Fibroblast of pulmonary artery (primary cell): ENCODE measurements around the gene CCDC117.
"Not testable (repeated sequence)": the region's sequence is repeated elsewhere in the genome, so short reads cannot be mapped to it uniquely, and the experiment has no call there.

Source experiments
- DNase-seq: peaks from one replicate; pipeline ENCODE4 v3.0.0-alpha.2; 2010; ENCODE audit warnings: low read depth
- H3K4me3 ChIP-seq: replicated peaks from 2 replicates; pipeline ENCODE4 v1.5.1; 2011; ENCODE audit warnings: low read depth, mild to moderate bottlenecking, control low read depth, low read length, moderate library complexity
- CTCF ChIP-seq: IDR thresholded peaks from 2 replicates; pipeline ENCODE4 v1.5.1; 2011; ENCODE audit warnings: mild to moderate bottlenecking, control low read depth, low read length, inconsistent platforms; ENCODE audit errors: missing control alignments

Gene CCDC117

GRCh38 chr22:28737701-28738100 lies 34.8 kb upstream of the CCDC117 start:
- no peak for DNase-seq
- no peak overlapping the region for H3K4me3 ChIP-seq
- no peak for TF ChIP-seq CTCF

GRCh38 chr22:28738876-28739275 lies 33.6 kb upstream of the CCDC117 start:
- DNase-seq, H3K4me3 ChIP-seq: not testable (repeated sequence)

DNA sequence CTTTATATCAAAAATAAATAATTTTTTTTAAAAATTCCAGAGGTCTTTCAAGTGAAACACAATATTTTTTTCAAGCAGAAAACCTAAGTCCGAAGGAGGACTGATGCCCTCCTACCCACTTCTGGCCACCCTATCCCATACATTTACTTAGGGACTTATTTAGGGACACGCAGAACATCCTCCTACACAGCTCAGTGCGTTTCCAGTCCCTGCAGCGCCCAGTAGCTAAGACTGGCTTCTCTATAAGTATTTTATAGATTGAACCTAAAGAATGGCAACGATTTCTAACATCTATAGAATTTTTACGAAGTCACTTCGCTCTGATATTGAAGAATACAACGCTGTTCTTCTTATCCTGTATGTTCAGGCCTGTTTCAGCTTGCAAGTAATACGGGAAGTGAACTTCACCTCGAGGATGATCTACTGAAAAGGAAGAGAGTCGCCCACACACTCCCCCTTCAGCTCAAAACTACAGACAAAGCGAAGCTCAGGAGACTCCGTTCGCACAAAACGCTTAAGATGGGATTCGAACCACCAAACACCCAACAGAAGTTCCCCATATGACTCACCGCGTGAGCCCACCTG lies 31.2 kb upstream of the CCDC117 start:
- DNase-seq = no peak
- no peak for TF ChIP-seq CTCF
- H3K4me3 ChIP-seq = peak overlapping the region; percentile 93

DNA sequence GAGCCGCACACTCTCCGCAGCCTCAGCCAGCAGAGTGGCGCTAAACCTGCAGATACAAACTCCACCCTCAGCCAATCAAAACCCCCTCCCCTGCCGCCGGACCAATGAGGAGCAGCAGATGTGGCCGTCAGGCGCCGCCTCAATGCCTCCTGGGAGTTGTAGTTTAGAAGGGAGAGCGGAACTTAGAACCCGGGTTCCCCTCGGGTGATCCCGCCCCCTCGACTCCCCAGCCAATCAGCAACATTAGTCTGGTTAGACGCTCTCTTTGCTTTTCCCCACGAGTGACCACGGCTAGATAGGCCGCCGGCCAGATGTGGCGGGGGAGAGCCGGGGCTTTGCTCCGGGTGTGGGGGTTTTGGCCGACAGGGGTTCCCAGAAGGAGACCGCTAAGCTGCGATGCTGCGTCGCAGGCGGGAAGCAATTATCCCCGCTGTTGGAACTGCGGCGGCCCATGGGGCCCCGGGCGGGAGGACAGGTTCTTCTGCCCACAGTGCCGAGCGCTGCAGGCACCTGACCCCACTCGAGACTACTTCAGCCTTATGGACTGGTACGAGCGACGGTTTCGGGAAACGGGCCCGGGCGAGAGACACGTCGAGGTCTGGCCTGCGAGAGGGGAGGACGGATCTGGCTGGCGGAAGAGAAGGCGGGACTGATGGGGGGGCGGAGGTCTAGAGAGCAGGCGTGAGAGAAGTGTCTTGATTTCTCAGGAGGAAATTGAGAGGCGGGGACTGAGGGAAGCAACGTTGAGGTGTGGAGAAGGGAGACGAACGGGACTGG lies 30.5 kb upstream of the CCDC117 start, which contains the start of the genes CHEK2 and HSCB:
CHEK2 (minus strand) TSS at position 36 of the 777 bp plus-strand sequence. CDS start 7,099 bp downstream, outside the sequence.
HSCB (plus strand) TSS at position 255 of the 777 bp plus-strand sequence; CDS start at position 312, 57 bp downstream.
- H3K4me3 ChIP-seq = peak within 1 kb of the TSS; percentile 93
- no peak for TF ChIP-seq CTCF
- DNase-seq = peak; percentile 99

DNA sequence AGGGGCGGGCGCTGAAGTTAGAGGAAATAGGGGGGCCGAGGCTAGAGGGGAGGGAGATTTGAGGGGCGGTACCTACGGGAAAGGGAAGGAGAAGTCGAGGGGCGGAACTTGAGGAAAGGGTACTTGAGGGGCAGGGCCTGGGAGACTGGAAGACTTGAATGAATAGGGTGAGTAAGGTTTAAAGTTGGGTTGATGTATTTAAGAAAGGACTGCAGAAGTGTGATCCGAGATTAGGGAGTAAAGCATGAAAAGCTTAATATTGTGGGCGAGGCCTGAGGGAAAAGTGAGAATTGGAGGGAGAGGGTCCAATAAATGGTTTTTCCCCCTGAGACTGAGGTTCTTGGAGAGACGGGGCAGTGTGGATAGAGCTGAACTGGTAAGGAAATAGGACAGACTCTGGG lies 29.9 kb upstream of the CCDC117 start:
- TF ChIP-seq CTCF = no peak
- H3K4me3 ChIP-seq = peak overlapping the region; percentile 93
- no peak for DNase-seq

DNA sequence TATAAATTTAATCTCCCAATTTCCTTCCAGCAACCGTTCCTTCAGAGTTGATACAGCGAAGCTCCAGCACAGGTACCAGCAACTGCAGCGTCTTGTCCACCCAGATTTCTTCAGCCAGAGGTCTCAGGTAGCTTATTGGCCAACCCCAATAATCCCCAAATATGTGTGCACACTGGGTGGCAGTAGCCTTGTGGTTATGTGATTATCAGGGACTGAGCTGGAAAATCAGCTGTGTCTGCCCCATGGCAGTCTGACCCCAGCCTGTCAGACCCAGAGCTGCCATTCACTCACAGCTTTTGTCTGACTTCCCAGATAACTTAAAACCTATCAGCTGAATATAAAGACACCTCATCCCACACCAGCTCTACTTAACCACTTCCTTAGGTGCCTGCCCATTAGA lies 28.6 kb upstream of the CCDC117 start:
- DNase-seq = no peak
- no peak overlapping the region for H3K4me3 ChIP-seq
- TF ChIP-seq CTCF = no peak

DNA sequence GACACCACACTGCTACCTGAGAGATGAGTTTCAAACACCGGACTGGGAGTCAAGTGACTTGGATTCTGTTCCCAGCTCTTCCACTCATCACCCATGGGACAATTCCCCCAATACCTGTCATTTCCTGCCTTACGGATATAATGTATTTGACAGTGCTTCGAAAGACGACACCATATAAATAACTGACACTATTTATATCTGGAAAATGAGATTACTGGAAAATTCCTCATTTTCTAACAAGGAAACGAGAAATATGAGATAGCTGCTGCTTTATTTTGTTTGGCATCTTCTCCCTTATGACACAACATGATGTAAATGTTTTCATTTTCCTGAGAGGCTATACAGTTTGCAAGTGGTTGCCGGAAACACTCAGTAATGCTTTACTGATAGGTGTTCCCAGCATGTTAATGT lies 22.0 kb upstream of the CCDC117 start:
- H3K4me3 ChIP-seq = no peak overlapping the region
- DNase-seq = peak; percentile 88
- no peak for TF ChIP-seq CTCF

GRCh38 chr22:28754512-28754911 lies 18.0 kb upstream of the CCDC117 start:
- DNase-seq = not testable (repeated sequence)

More at GRCh38 chr22:28754512-28754911, 18.0 kb upstream of the CCDC117 start:
- H3K4me3 ChIP-seq = not testable (repeated sequence)
